IMR-90 (cell line): Measurements from ENCODE around the gene POU2AF1. TPM values are rescaled to one million over a fixed set of nuclear protein-coding genes. Genes with fewer than 3 reads are reported as not detected.

ENCODE experiments used
- ATAC-seq: fragments of 200-7000 bp; cut with Tn5 transposase; 2 replicates; pipeline ENCODE4 v1.9.1; 2020; ENCODE audit warnings: low read depth, mild to moderate bottlenecking, moderate library complexity
- BruUV-seq: library from RNA; stranded (reverse); fragments of 400-500 nt; replicated peaks from 2 replicates; lab custom pipeline; 2021; lab: Mats Ljungman, UMichigan
- CTCF ChIA-PET: fragments of 300-600 bp; formaldehyde crosslinking; extraction: SDS; loops from one replicate; lab custom pipeline; 2021; ENCODE audit warnings: antibody characterized with exemption; lab: Yijun Ruan, JAX
- POLR2A ChIA-PET: fragments of 300-600 bp; sonication (Branson Sonifier 250); formaldehyde crosslinking; loops from one replicate; lab custom pipeline; 2022; ENCODE audit warnings: antibody characterized with exemption; ENCODE audit not compliant: unreplicated experiment; lab: Charles Lee
- DNase-seq: peaks from one replicate; pipeline ENCODE4 v3.0.0; 2013
- H2AFZ ChIP-seq: replicated peaks from 2 replicates; pipeline ENCODE3; 2013; ENCODE audit warnings: low read length, mild to moderate bottlenecking; ENCODE audit not compliant: poor library complexity
- H2AK5ac ChIP-seq: 2 replicates; pipeline ENCODE4 v1.6.1; 2013; ENCODE audit warnings: low read depth, low read length, inconsistent platforms
- H2AK9ac ChIP-seq: replicated peaks from 2 replicates; pipeline ENCODE3; 2013; ENCODE audit warnings: mild to moderate bottlenecking, low read depth, low read length, moderate library complexity; ENCODE audit not compliant: poor library complexity
- H2BK120ac ChIP-seq: 2 replicates; pipeline ENCODE4 v1.6.1; 2013; ENCODE audit warnings: low read depth, low read length, inconsistent platforms
- H2BK15ac ChIP-seq: 3 replicates; pipeline ENCODE4 v1.6.1; 2013; ENCODE audit warnings: low read depth, low read length, inconsistent platforms
- H2BK20ac ChIP-seq: 2 replicates; pipeline ENCODE4 v1.6.1; 2013; ENCODE audit warnings: low read depth, mild to moderate bottlenecking, inconsistent platforms, low read length, moderate library complexity
- H2BK5ac ChIP-seq: 2 replicates; pipeline ENCODE4 v1.6.1; 2013; ENCODE audit warnings: mild to moderate bottlenecking, low read depth, low read length, inconsistent platforms; ENCODE audit not compliant: poor library complexity, severe bottlenecking
- H3K14ac ChIP-seq: replicated peaks from 2 replicates; pipeline ENCODE4 v1.6.1; 2013; ENCODE audit warnings: low read depth, low read length, inconsistent platforms
- H3K18ac ChIP-seq: 2 replicates; pipeline ENCODE4 v1.6.1; 2013; ENCODE audit warnings: low read depth, low read length, control low read depth
- H3K23ac ChIP-seq: 2 replicates; pipeline ENCODE4 v1.6.1; 2013; ENCODE audit warnings: low read depth, low read length, inconsistent platforms
- H3K27ac ChIP-seq: 2 replicates; pipeline ENCODE4 v1.5.1; 2013; ENCODE audit warnings: mild to moderate bottlenecking, control low read depth, low read length; ENCODE audit not compliant: insufficient read depth
- H3K27me3 ChIP-seq: 2 replicates; pipeline ENCODE4 v1.6.1; 2013; ENCODE audit warnings: low read length; ENCODE audit not compliant: control insufficient read depth, insufficient read depth
- H3K36me3 ChIP-seq: 2 replicates; pipeline ENCODE4 v1.6.1; 2013; ENCODE audit warnings: low read length, mixed read lengths; ENCODE audit not compliant: control insufficient read depth, insufficient read depth
- H3K4ac ChIP-seq: 2 replicates; pipeline ENCODE4 v1.6.1; 2013; ENCODE audit warnings: low read depth, low read length, inconsistent platforms
- H3K4me1 ChIP-seq: 2 replicates; pipeline ENCODE4 v1.6.1; 2013; ENCODE audit warnings: low read length, mixed read lengths; ENCODE audit not compliant: control insufficient read depth, insufficient read depth
- H3K4me2 ChIP-seq: 2 replicates; pipeline ENCODE4 v1.6.1; 2013; ENCODE audit warnings: low read depth, mild to moderate bottlenecking, control low read depth, low read length, moderate library complexity
- H3K4me3 ChIP-seq: 2 replicates; pipeline ENCODE4 v1.5.1; 2013; ENCODE audit warnings: low read depth, mild to moderate bottlenecking, control low read depth, low read length, moderate library complexity; ENCODE audit not compliant: insufficient read depth
- H3K56ac ChIP-seq: 2 replicates; pipeline ENCODE4 v1.6.1; 2013; ENCODE audit warnings: low read length, inconsistent platforms; ENCODE audit not compliant: insufficient read depth; ENCODE audit errors: extremely low read depth
- H3K79me1 ChIP-seq, 2 experiments: 2 replicates each; pipeline ENCODE4 v1.6.1; 2013; ENCODE audit warnings: low read length in 2 of 2, inconsistent platforms in 1 of 2, low read depth in 1 of 2
- H3K9ac ChIP-seq: 2 replicates; pipeline ENCODE4 v1.6.1; 2013; ENCODE audit warnings: low read depth, low read length, control low read depth
- H3K9me1 ChIP-seq: 2 replicates; pipeline ENCODE4 v1.6.1; 2013; ENCODE audit warnings: low read length, inconsistent platforms; ENCODE audit not compliant: insufficient read depth
- H3K9me3 ChIP-seq: 2 replicates; pipeline ENCODE4 v1.6.1; 2013; ENCODE audit warnings: low read length; ENCODE audit not compliant: control insufficient read depth, insufficient read depth
- H4K20me1 ChIP-seq: 2 replicates; pipeline ENCODE4 v1.6.1; 2013; ENCODE audit warnings: low read length, inconsistent platforms; ENCODE audit not compliant: insufficient read depth
- H4K5ac ChIP-seq: 2 replicates; pipeline ENCODE4 v1.6.1; 2013; ENCODE audit warnings: mild to moderate bottlenecking, low read depth, low read length, control low read depth
- H4K8ac ChIP-seq, 2 experiments: 2 replicates each; pipeline ENCODE4 v1.6.1; 2013; ENCODE audit warnings: low read depth in 2 of 2, low read length in 2 of 2, control low read depth in 1 of 2, inconsistent platforms in 1 of 2
- H4K91ac ChIP-seq: 2 replicates; pipeline ENCODE4 v1.6.1; 2013; ENCODE audit warnings: low read depth, low read length, inconsistent platforms; ENCODE audit not compliant: insufficient read depth
- FOS ChIP-seq: fragments of 150-350 bp; IDR thresholded peaks from 2 replicates; pipeline ENCODE4 v1.6.1; 2016; ENCODE audit warnings: low read depth, low read length
- MXI1 ChIP-seq: IDR thresholded peaks from 2 replicates; pipeline ENCODE4 v1.6.1; 2012; ENCODE audit warnings: low read depth, mild to moderate bottlenecking, low read length, moderate library complexity, borderline replicate concordance
- POLR2A ChIP-seq: IDR thresholded peaks from 2 replicates; pipeline ENCODE4 v1.6.1; 2012; ENCODE audit warnings: mild to moderate bottlenecking, low read depth, low read length
- RAD21 ChIP-seq: IDR thresholded peaks from 2 replicates; pipeline ENCODE4 v1.6.1; 2012; ENCODE audit warnings: low read length, improper control_type of control experiment
- RCOR1 ChIP-seq: IDR thresholded peaks from 2 replicates; pipeline ENCODE4 v1.6.1; 2012; ENCODE audit warnings: mild to moderate bottlenecking, low read length, improper control_type of control experiment; ENCODE audit not compliant: insufficient replicate concordance
- SMC3 ChIP-seq: fragments of 150-350 bp; IDR thresholded peaks from 2 replicates; pipeline ENCODE4 v1.6.1; 2016; ENCODE audit warnings: low read depth, mild to moderate bottlenecking, antibody characterized with exemption, low read length, moderate library complexity
- WGBS, 2 experiments: methylation state at CpG; one replicate each; pipeline versions ENCODE4 v1.1.5 to v1.1.7; 2013; ENCODE audit warnings: missing lambda C conversion rate in 2 of 2; ENCODE audit not compliant: insufficient read length in 1 of 2; ENCODE audit errors: extremely low coverage in 2 of 2; 5-methylcytosine and 5-hydroxymethylcytosine counted together
- dilution Hi-C: fragments of 300-500 bp; cut with HindIII; formaldehyde crosslinking; loops from one replicate; pipeline ENCODE4 v1.14.3; 2018; ENCODE audit warnings: low sequenced_read_pairs; ENCODE audit not compliant: unreplicated experiment
- in situ Hi-C: fragments of 300-500 bp; cut with MboI; formaldehyde crosslinking; loops from 3 replicates; pipeline ENCODE4 v1.14.3; 2019; ENCODE audit warnings: low sequenced_read_pairs, inconsistent platforms, mixed read lengths
- intact Hi-C: fragments of 100-400 bp; cut with micrococcal nuclease; formaldehyde crosslinking; loops from 2 replicates; pipeline ENCODE4 v1.10.0; 2022
- polyA plus RNA-seq, 3 experiments: library from polyadenylated mRNA; depleted of rRNA; stranded (reverse); fragments of >200 nt; gene quantifications; 2 replicates each; pipeline ENCODE4 v1.2.3, GENCODE V29; 2012; ENCODE audit warnings: low replicate concordance in 1 of 3
- total RNA-seq: library from RNA; depleted of rRNA; stranded (reverse); fragments of >200 nt; gene quantifications from 2 replicates; pipeline ENCODE4 v1.2.3, GENCODE V29; 2012
- TF ChIP-seq, protein P1 (sequence below): fragments of 150-350 bp; IDR thresholded peaks from 2 replicates; pipeline ENCODE4 v1.6.1; 2016; ENCODE audit warnings: low read depth, mild to moderate bottlenecking, low read length, moderate library complexity, borderline replicate concordance
- TF ChIP-seq, protein P2 (sequence below): conservative IDR thresholded peaks from 2 replicates; pipeline ENCODE4 v1.5.1; 2012; ENCODE audit warnings: mild to moderate bottlenecking, low read depth, low read length, improper control_type of control experiment

POU2AF1 gene
- total and polyA plus RNA-seq, 2 of the 4 experiments (the other 2 are of a cell fraction), result not detected

DNA sequence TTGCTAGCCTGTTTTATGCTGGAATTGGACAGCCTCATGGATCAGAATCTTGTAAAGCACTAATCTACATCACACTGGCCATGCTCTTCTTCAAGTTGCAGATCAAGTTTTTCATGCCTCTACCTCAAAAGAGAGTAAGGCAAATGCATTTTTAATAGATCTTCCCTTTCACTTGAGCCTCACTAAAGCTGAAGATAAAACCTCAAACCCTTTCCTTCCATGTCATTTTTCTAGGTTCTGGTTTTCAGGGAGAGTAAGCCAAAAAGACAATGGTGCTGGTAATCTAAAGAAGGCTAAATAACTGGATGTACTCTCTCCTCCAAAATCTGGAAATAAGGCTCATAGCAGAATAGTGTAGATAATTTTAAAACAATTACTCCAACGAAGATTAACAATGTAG is 28.3 kb downstream of the POU2AF1 start:
- Histone ChIP-seq H2BK5ac (no peak overlapping the region), H3K4ac (no peak overlapping the region), H2AFZ (no peak overlapping the region), H4K91ac (no peak overlapping the region), H3K4me3 (no peak overlapping the region), H3K18ac (no peak overlapping the region), H2BK120ac (no peak overlapping the region), H4K20me1 (no peaks in the 10 kb centered on the region), H3K23ac (no peak overlapping the region), H4K5ac (no peak overlapping the region), H2BK15ac (no peak overlapping the region), H3K27me3 (peaks cover 27% of the 10 kb centered on the region), H2BK20ac (no peak overlapping the region), H4K8ac (no peak overlapping the region), H3K9me3 (no peaks in the 10 kb centered on the region), H3K4me2 (no peak overlapping the region), H3K14ac (no peak overlapping the region), H3K56ac (no peak overlapping the region), H2AK9ac (no peak overlapping the region), H3K36me3 (no peaks in the 10 kb centered on the region), H3K79me1 (no peaks in the 10 kb centered on the region), H3K9me1 (no peaks in the 10 kb centered on the region), H3K4me1 (no peaks in the 10 kb centered on the region), H2AK5ac (no peak overlapping the region), H3K9ac (no peak overlapping the region), H3K27ac (no peak overlapping the region)
- in situ Hi-C loops (no loop called here), dilution Hi-C loops (no loop called here), intact Hi-C loops (no loop called here)
- ATAC-seq (no peak), DNase-seq (no peak)
- ChIA-PET POLR2A (no interaction called here), CTCF (no interaction called here)
- BruUV-seq, result no TSS peak
- no CpG with 5 or more reads among the region's 1 CpG for whole genome bisulfite sequencing, 2 experiments
- TF ChIP-seq POLR2A, result no peak
- TF ChIP-seq, protein P1, sequence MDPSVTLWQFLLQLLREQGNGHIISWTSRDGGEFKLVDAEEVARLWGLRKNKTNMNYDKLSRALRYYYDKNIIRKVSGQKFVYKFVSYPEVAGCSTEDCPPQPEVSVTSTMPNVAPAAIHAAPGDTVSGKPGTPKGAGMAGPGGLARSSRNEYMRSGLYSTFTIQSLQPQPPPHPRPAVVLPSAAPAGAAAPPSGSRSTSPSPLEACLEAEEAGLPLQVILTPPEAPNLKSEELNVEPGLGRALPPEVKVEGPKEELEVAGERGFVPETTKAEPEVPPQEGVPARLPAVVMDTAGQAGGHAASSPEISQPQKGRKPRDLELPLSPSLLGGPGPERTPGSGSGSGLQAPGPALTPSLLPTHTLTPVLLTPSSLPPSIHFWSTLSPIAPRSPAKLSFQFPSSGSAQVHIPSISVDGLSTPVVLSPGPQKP, result no peak
- TF ChIP-seq, protein P2, sequence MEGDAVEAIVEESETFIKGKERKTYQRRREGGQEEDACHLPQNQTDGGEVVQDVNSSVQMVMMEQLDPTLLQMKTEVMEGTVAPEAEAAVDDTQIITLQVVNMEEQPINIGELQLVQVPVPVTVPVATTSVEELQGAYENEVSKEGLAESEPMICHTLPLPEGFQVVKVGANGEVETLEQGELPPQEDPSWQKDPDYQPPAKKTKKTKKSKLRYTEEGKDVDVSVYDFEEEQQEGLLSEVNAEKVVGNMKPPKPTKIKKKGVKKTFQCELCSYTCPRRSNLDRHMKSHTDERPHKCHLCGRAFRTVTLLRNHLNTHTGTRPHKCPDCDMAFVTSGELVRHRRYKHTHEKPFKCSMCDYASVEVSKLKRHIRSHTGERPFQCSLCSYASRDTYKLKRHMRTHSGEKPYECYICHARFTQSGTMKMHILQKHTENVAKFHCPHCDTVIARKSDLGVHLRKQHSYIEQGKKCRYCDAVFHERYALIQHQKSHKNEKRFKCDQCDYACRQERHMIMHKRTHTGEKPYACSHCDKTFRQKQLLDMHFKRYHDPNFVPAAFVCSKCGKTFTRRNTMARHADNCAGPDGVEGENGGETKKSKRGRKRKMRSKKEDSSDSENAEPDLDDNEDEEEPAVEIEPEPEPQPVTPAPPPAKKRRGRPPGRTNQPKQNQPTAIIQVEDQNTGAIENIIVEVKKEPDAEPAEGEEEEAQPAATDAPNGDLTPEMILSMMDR, result no peak
- no peak for TF ChIP-seq MXI1
- TF ChIP-seq SMC3, result no peak
- TF ChIP-seq FOS, result no peak
- no peak for TF ChIP-seq RAD21
- TF ChIP-seq RCOR1, result no peak
